ENCODE results near the gene SLC9A9.

DNA sequence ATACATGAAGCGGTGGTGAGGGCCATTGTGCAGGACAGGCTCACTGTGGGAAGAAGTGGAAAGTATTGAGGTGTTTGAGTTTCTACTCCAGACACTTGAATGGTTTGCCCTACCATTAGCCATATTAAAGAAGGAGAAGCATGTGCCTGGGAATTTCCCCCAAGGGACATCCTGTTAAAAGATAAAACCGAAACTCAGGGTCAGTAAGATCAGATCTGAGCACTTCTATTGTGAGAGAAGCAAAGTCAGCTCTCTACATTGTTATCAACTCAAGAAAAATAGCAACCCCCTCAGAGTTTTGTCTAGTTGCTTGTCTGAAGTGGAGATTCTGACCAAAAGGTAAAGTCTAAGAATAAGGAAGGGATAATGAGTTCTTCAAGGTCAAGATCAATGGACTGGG is 458.9 kb downstream of the SLC9A9 start:
- TF ChIP-seq CTCF (IDR thresholded peaks at IDR 0.05; ENCODE audit: low read depth, low read length, missing input control) (no peak), JUND (IDR thresholded peaks at IDR 0.05) (no peak)
- TF ChIP-seq, protein P1, sequence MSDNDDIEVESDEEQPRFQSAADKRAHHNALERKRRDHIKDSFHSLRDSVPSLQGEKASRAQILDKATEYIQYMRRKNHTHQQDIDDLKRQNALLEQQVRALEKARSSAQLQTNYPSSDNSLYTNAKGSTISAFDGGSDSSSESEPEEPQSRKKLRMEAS (IDR thresholded peaks at IDR 0.05): no peak
